IgD-negative memory B cell (primary cell): ENCODE data around the gene ACTL8. TPM values are rescaled to one million over a fixed set of nuclear protein-coding genes. Genes with fewer than 3 reads are reported as not detected.
"Not testable (repeated sequence)": the region's sequence is repeated elsewhere in the genome, so short reads cannot be mapped to it uniquely, and the experiment has no call there.

Source experiments
- H3K27ac Mint-ChIP-seq, 3 donors: one replicate each; pipeline ENCODE4 v1.8.0; 2020 to 2022; ENCODE audit warnings: mild to moderate bottlenecking in 3 of 3, mixed read lengths in 3 of 3, moderate library complexity in 1 of 3
- H3K27me3 Mint-ChIP-seq: one replicate; pipeline ENCODE4 v1.8.0; 2021; ENCODE audit warnings: mixed read lengths
- H3K36me3 Mint-ChIP-seq: one replicate; pipeline ENCODE4 v1.8.0; 2020; ENCODE audit warnings: mild to moderate bottlenecking, mixed read lengths
- H3K4me1 Mint-ChIP-seq, 3 donors: one replicate each; pipeline ENCODE4 v1.8.0; 2020 to 2022; ENCODE audit warnings: mixed read lengths in 3 of 3, mild to moderate bottlenecking in 1 of 3
- H3K4me3 Mint-ChIP-seq, 4 donors: one replicate each; pipeline ENCODE4 v1.8.0; 2020 to 2022; ENCODE audit warnings: mild to moderate bottlenecking in 4 of 4, mixed read lengths in 4 of 4, moderate library complexity in 3 of 4
- H3K9me3 Mint-ChIP-seq, 3 donors: one replicate each; pipeline ENCODE4 v1.8.0; 2020 to 2021; ENCODE audit warnings: mixed read lengths in 3 of 3, mild to moderate bottlenecking in 1 of 3
- polyA plus RNA-seq: library from polyadenylated mRNA; unstranded; fragments of 300-500 nt; fragmentation: Illumina TruSeq; gene quantifications from one replicate; pipeline ENCODE4 v1.2.3, GENCODE V29; 2021

ACTL8 gene
- polyA plus RNA-seq, 1 donor from 2014 or later: not detected

- Mint-ChIP-seq H3K4me1 (no peaks in the 10 kb centered on the region), H3K27me3 (peaks cover 7% of the 10 kb centered on the region), H3K27ac (no peak overlapping the region), H3K9me3 (peaks cover 0 to 4% (median 3%) of the 10 kb centered on the region in 3 donors), H3K4me3 (no peak overlapping the region), H3K36me3 (no peaks in the 10 kb centered on the region)
Observed at GRCh38 chr1:17744666-17745478, 10.3 kb upstream of the ACTL8 start.

- Mint-ChIP-seq H3K4me3 (no peak overlapping the region), H3K27ac (no peak overlapping the region), H3K36me3 (no peaks in the 10 kb centered on the region), H3K27me3 (peaks cover 7% of the 10 kb centered on the region), H3K4me1 (no peaks in the 10 kb centered on the region), H3K9me3 (peaks cover 0 to 4% (median 3%) of the 10 kb centered on the region in 3 donors)
Observed at GRCh38 chr1:17745479-17745955, 9.6 kb upstream of the ACTL8 start.

GRCh38 chr1:17746281-17746680, 8.9 kb upstream of the ACTL8 start:
- H3K36me3 Mint-ChIP-seq, H3K4me3 Mint-ChIP-seq, H3K27me3 Mint-ChIP-seq, H3K27ac Mint-ChIP-seq, H3K4me1 Mint-ChIP-seq, H3K9me3 Mint-ChIP-seq: not testable (repeated sequence)

GRCh38 chr1:17746920-17747319, 8.2 kb upstream of the ACTL8 start:
- Mint-ChIP-seq H3K27ac (no peak overlapping the region), H3K4me1 (no peaks in the 10 kb centered on the region), H3K36me3 (no peaks in the 10 kb centered on the region), H3K27me3 (peaks cover 4% of the 10 kb centered on the region), H3K9me3 (peaks cover 0 to 4% (median 3%) of the 10 kb centered on the region in 3 donors), H3K4me3 (no peak overlapping the region)

- no peak overlapping the region for H3K4me3 Mint-ChIP-seq
- peaks cover 1% of the 10 kb centered on the region for H3K27me3 Mint-ChIP-seq
- H3K27ac Mint-ChIP-seq: no peak overlapping the region
Observed at GRCh38 chr1:17750333-17750732, 4.8 kb upstream of the ACTL8 start.

GRCh38 chr1:17752356-17752755, 2.8 kb upstream of the ACTL8 start:
- Mint-ChIP-seq H3K27me3 (no peaks in the 10 kb centered on the region), H3K4me3 (no peak overlapping the region), H3K4me1 (no peaks in the 10 kb centered on the region), H3K36me3 (no peaks in the 10 kb centered on the region), H3K27ac (no peak overlapping the region), H3K9me3 (peaks cover 7 to 23% (median 14%) of the 10 kb centered on the region in 3 donors)

More at GRCh38 chr1:17750333-17750732, 4.8 kb upstream of the ACTL8 start:
- peaks cover 4 to 14% (median 8%) of the 10 kb centered on the region in 3 donors for H3K9me3 Mint-ChIP-seq
- H3K36me3 Mint-ChIP-seq: no peaks in the 10 kb centered on the region
- no peaks in the 10 kb centered on the region for H3K4me1 Mint-ChIP-seq

GRCh38 chr1:17757426-17757825, 2.3 kb downstream of the ACTL8 start:
- Mint-ChIP-seq H3K36me3 (no peaks in the 10 kb centered on the region), H3K27ac (peak overlapping the region in 1 of 3 donors; percentile 55), H3K4me3 (peak overlapping the region in 1 of 4 donors; percentile 33), H3K9me3 (peaks cover 14 to 43% (median 29%) of the 10 kb centered on the region in 3 donors), H3K4me1 (no peaks in the 10 kb centered on the region), H3K27me3 (no peaks in the 10 kb centered on the region)

- Mint-ChIP-seq H3K4me1 (no peaks in the 10 kb centered on the region), H3K27me3 (no peaks in the 10 kb centered on the region), H3K4me3 (no peak overlapping the region), H3K36me3 (no peaks in the 10 kb centered on the region), H3K9me3 (peaks cover 12 to 33% (median 21%) of the 10 kb centered on the region in 3 donors), H3K27ac (no peak overlapping the region)
Observed at GRCh38 chr1:17759114-17759513, 4.0 kb downstream of the ACTL8 start.

GRCh38 chr1:17762313-17762712, 7.2 kb downstream of the ACTL8 start:
- Mint-ChIP-seq H3K4me1 (peaks cover 0 to 3% (median 0%) of the 10 kb centered on the region in 3 donors), H3K4me3 (no peak overlapping the region), H3K27ac (no peak overlapping the region), H3K27me3 (peaks cover 8% of the 10 kb centered on the region), H3K36me3 (peaks cover 3% of the 10 kb centered on the region), H3K9me3 (peaks cover 10 to 25% (median 16%) of the 10 kb centered on the region in 3 donors)

GRCh38 chr1:17763417-17763816, 8.3 kb downstream of the ACTL8 start:
- no peak overlapping the region for H3K4me3 Mint-ChIP-seq
- H3K9me3 Mint-ChIP-seq: peaks cover 4 to 17% (median 8%) of the 10 kb centered on the region in 3 donors
- peaks cover 0 to 3% (median 0%) of the 10 kb centered on the region in 3 donors for H3K4me1 Mint-ChIP-seq
- H3K27me3 Mint-ChIP-seq: peaks cover 8% of the 10 kb centered on the region
- no peak overlapping the region for H3K27ac Mint-ChIP-seq
- peaks cover 3% of the 10 kb centered on the region for H3K36me3 Mint-ChIP-seq

GRCh38 chr1:17763995-17764394, 8.9 kb downstream of the ACTL8 start:
- H3K4me1 Mint-ChIP-seq: peaks cover 0 to 3% (median 0%) of the 10 kb centered on the region in 3 donors
- H3K27me3 Mint-ChIP-seq: peaks cover 8% of the 10 kb centered on the region
- peaks cover 1 to 12% (median 4%) of the 10 kb centered on the region in 3 donors for H3K9me3 Mint-ChIP-seq
- H3K27ac Mint-ChIP-seq: no peak overlapping the region
- H3K36me3 Mint-ChIP-seq: peaks cover 3% of the 10 kb centered on the region
- H3K4me3 Mint-ChIP-seq: peak overlapping the region in 1 of 4 donors; percentile 23

- H3K4me3 Mint-ChIP-seq: no peak overlapping the region
- H3K27ac Mint-ChIP-seq: no peak overlapping the region
- peaks cover 0 to 3% (median 0%) of the 10 kb centered on the region in 3 donors for H3K4me1 Mint-ChIP-seq
- peaks cover 0 to 9% (median 3%) of the 10 kb centered on the region in 3 donors for H3K9me3 Mint-ChIP-seq
- peaks cover 8% of the 10 kb centered on the region for H3K27me3 Mint-ChIP-seq
- peaks cover 3% of the 10 kb centered on the region for H3K36me3 Mint-ChIP-seq
Observed at GRCh38 chr1:17764591-17764990, 9.5 kb downstream of the ACTL8 start.

GRCh38 chr1:17765444-17766411, 10.6 kb downstream of the ACTL8 start:
- peaks cover 0 to 2% (median 2%) of the 10 kb centered on the region in 3 donors for H3K9me3 Mint-ChIP-seq
- H3K27me3 Mint-ChIP-seq: peaks cover 8% of the 10 kb centered on the region
- peaks cover 3% of the 10 kb centered on the region for H3K36me3 Mint-ChIP-seq
- no peak overlapping the region for H3K4me3 Mint-ChIP-seq
- H3K27ac Mint-ChIP-seq: no peak overlapping the region
- peaks cover 0 to 3% (median 0%) of the 10 kb centered on the region in 3 donors for H3K4me1 Mint-ChIP-seq

- peaks cover 3% of the 10 kb centered on the region for H3K36me3 Mint-ChIP-seq
- no peak overlapping the region for H3K4me3 Mint-ChIP-seq
- H3K27me3 Mint-ChIP-seq: peaks cover 11% of the 10 kb centered on the region
- H3K4me1 Mint-ChIP-seq: peaks cover 0 to 3% (median 0%) of the 10 kb centered on the region in 3 donors
- H3K9me3 Mint-ChIP-seq: no peaks in the 10 kb centered on the region
- H3K27ac Mint-ChIP-seq: no peak overlapping the region
Observed at GRCh38 chr1:17768651-17769241, 13.6 kb downstream of the ACTL8 start.
